Left ventricle myocardium inferior (tissue), 1 donor: ENCODE results near the gene LMO1. TPM values are rescaled to one million over a fixed set of nuclear protein-coding genes. Genes with fewer than 3 reads are reported as not detected.

Experiments
- DNase-seq: peaks from one replicate; pipeline ENCODE4 v3.0.0-alpha.2; 2020
- H3K27ac ChIP-seq: fragments of 200-600 bp; replicated peaks from 2 replicates; pipeline ENCODE4 v1.8.0; 2021
- H3K27me3 ChIP-seq: fragments of 200-600 bp; 2 replicates; pipeline ENCODE4 v1.8.0; 2021; ENCODE audit warnings: low read depth
- H3K36me3 ChIP-seq: fragments of 200-600 bp; 2 replicates; pipeline ENCODE4 v1.8.0; 2021
- H3K4me1 ChIP-seq: fragments of 200-600 bp; 2 replicates; pipeline ENCODE4 v1.8.0; 2021
- H3K4me3 ChIP-seq: fragments of 200-600 bp; 2 replicates; pipeline ENCODE4 v1.8.0; 2021; ENCODE audit warnings: mild to moderate bottlenecking, moderate library complexity
- H3K9me3 ChIP-seq: fragments of 200-600 bp; replicated peaks from 2 replicates; pipeline ENCODE4 v1.8.0; 2021
- intact Hi-C: fragments of 100-400 bp; cut with micrococcal nuclease; formaldehyde crosslinking; loops from one replicate; pipeline ENCODE4 v1.11.0; 2022
- total RNA-seq: library from RNA; stranded (reverse); fragmentation: NEBNext Ultra II Directional; extraction: Animal tissue kit (Norgen Biotek cat#: 25700); gene quantifications from one replicate; pipeline ENCODE4 v1.2.1, GENCODE V29; 2021
- TF ChIP-seq, protein P1 (sequence below): fragments of 200-600 bp; IDR thresholded peaks from 2 replicates; pipeline ENCODE4 v1.8.0; 2021; ENCODE audit warnings: antibody characterized with exemption, mild to moderate bottlenecking, borderline replicate concordance
- donor health status: DM: no; HTN: yes; CAD: no; lungs with severe emphysema.

Gene LMO1
- total RNA-seq, 1 donor from 2014 or later, result 2.3 TPM

DNA sequence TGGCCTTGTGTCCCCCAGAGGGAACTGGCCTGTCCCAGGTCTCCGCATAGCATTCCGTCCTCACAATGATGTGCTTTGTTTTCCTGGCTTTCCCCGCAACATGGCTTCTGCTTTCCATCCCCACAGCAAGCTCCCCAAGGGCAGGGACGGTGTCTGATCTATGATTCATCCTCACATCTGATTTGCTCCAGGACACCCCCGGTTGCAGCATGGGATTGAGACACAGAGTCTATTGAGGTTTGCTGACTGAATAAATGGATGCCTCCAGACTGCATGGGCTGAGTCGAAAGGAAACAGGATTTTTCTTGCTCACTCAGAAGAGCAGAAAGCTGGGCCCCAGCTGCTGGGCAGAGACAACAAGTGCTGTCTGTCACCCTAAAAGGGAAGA lies 40.2 kb downstream of the LMO1 start:
- H3K4me1 ChIP-seq, result peaks cover 4% of the 10 kb centered on the region
- no peak overlapping the region for H3K27ac ChIP-seq
- no peaks in the 10 kb centered on the region for H3K36me3 ChIP-seq
- no peak for DNase-seq
- no peak overlapping the region for H3K4me3 ChIP-seq
- no peaks in the 10 kb centered on the region for H3K27me3 ChIP-seq
- no peaks in the 10 kb centered on the region for H3K9me3 ChIP-seq
- intact Hi-C loops, result no loop called here
- TF ChIP-seq, protein P1, sequence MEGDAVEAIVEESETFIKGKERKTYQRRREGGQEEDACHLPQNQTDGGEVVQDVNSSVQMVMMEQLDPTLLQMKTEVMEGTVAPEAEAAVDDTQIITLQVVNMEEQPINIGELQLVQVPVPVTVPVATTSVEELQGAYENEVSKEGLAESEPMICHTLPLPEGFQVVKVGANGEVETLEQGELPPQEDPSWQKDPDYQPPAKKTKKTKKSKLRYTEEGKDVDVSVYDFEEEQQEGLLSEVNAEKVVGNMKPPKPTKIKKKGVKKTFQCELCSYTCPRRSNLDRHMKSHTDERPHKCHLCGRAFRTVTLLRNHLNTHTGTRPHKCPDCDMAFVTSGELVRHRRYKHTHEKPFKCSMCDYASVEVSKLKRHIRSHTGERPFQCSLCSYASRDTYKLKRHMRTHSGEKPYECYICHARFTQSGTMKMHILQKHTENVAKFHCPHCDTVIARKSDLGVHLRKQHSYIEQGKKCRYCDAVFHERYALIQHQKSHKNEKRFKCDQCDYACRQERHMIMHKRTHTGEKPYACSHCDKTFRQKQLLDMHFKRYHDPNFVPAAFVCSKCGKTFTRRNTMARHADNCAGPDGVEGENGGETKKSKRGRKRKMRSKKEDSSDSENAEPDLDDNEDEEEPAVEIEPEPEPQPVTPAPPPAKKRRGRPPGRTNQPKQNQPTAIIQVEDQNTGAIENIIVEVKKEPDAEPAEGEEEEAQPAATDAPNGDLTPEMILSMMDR, result no peak

DNA sequence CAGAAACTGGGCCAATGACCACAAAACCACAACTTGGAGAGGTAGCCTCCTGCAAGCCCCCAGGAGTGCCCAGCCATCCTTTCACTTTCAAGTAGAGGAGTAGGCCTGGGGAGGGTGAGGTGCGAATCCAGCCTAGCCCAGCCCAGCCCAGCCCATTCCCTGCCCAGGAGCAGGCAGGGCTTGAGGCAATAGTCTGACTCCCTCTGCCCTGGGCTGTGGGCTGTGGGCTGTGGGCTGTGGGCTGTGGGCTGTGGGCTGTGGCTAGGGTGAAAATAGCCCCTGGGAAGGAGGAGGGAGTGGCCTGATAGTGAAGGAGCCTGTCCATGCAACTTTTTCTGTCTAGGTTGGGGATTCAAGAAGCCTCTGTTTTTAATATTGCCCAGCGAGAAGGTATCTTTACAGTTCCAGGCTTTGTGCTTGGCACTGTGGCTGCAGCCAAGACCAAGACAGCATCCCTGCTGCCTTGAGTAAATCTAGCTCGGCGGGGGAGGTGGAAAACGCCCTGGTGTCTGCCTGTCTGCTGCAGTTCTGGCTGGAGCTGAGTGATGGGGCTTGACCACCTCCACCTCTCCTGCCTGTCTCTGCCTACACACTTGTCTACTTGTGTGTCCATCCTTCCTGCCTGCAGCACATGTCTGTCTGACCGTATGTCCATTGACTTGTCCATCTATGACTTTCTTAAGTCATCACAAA lies 40.7 kb downstream of the LMO1 start:
- H3K27ac ChIP-seq, result no peak overlapping the region
- no peak overlapping the region for H3K4me3 ChIP-seq
- no peak for DNase-seq
- peaks cover 5% of the 10 kb centered on the region for H3K27me3 ChIP-seq
- H3K36me3 ChIP-seq, result no peaks in the 10 kb centered on the region
- intact Hi-C loops, result no loop called here
- TF ChIP-seq, protein P1, result no peak
- H3K4me1 ChIP-seq, result peaks cover 4% of the 10 kb centered on the region
- no peaks in the 10 kb centered on the region for H3K9me3 ChIP-seq

DNA sequence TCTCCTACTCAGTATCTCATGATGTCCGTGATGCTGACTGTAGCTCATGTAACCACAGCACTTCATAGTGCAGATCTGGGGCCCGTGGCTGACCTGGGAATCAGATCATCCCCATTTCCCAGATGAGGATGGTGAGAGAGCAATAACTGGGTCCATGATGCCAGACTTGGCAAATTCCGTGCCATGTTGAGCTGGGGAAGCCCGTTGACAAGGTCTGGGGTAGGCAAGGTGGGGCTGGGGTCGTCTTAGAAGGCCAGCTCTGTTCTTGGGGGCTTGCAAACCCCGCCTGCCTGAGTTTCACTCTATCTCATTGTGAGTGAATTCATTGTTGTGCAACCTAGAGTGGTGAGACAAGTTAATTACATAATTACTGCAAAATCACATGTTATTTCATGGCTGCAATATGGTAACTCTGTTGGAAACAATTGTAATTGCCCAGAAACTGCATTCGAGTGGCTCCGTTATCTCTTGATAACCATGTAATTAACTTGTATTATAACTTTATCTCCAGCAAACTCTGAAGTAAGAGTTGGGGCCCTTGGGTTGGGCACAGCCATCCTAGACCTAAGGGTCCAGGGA lies 41.7 kb downstream of the LMO1 start:
- intact Hi-C loops, result no loop called here
- Histone ChIP-seq H3K4me1 (peaks cover 4% of the 10 kb centered on the region), H3K4me3 (no peak overlapping the region), H3K27me3 (peaks cover 12% of the 10 kb centered on the region), H3K27ac (no peak overlapping the region), H3K36me3 (no peaks in the 10 kb centered on the region), H3K9me3 (no peaks in the 10 kb centered on the region)
- DNase-seq, result no peak
- TF ChIP-seq, protein P1, result no peak

DNA sequence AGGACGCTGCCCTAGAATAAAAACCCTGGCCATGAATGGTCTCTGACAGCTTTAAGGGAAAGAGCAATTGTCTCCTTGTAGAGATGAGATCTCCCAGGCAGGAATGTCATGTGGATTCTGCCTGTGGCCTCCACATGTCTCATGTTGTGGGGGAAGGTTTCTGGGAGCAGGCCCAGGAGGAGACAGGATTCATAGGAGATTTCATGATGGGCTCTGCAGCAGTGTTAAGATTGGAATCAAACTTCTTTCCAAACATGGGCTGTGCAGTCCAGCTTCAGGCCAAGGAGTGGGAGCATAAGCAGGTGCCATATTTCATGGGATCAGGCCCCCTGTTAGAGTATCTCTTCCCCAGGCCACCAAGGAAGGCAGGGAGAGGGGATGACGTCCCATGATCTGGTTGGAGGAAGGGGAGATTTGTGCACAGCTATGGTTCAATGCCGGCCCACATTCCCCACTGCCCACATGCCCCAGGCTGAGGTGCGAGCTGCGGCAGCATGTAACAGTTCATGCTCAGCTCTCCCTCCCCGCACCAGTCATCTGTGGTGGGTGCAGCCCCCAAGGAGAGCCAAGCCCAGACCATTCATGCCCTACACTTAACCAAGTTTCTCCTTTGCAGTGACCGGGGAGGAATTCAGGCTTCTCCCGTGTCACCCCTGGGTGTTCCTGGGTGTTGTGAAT lies 42.5 kb downstream of the LMO1 start:
- DNase-seq, result no peak
- TF ChIP-seq, protein P1, result no peak
- Histone ChIP-seq H3K4me3 (no peak overlapping the region), H3K4me1 (peaks cover 4% of the 10 kb centered on the region), H3K27me3 (peaks cover 16% of the 10 kb centered on the region), H3K36me3 (no peaks in the 10 kb centered on the region), H3K9me3 (no peaks in the 10 kb centered on the region), H3K27ac (no peak overlapping the region)
- intact Hi-C loops, result no loop called here

DNA sequence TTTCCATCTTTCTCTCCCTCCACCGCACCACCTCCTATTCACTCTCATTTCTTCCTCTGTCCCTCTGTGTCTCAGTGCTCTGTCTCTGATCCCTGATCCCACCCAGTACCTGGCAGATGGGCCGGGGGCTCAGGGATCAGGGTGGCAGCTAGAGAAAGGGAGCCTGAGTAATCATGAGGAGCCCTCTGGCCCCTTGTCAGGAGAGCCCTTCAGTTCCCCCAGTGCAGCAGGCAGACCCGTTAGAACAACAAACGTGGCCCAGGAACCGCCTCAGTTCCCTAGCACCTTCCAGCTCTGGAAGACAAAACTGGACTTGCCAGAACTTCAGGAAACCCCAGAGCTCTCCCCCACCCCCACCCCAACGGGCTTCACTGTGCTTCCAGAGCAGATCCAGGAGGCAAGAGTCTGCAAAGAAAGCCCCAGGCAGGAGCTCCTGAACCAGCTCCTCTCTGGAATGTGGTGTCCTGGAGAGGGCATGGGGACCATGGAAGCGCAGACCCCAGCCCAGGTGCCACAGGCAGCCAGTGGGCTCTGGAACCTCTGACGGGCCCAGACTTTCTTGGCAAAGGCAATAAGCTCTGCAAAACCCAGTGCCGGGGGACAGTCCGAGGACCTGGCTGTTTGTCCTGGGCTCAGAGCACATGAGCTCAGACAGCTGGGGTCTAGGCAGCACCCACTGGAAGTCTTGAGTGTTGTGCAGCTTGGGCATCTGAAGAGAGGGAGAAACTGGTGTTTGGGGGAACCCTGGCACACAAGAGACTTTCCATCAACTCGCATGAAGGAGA lies 43.2 kb downstream of the LMO1 start:
- Histone ChIP-seq H3K9me3 (no peaks in the 10 kb centered on the region), H3K27ac (no peak overlapping the region), H3K4me1 (no peaks in the 10 kb centered on the region), H3K27me3 (peaks cover 16% of the 10 kb centered on the region), H3K4me3 (no peak overlapping the region), H3K36me3 (no peaks in the 10 kb centered on the region)
- intact Hi-C loops, result no loop called here
- TF ChIP-seq, protein P1, result no peak
- no peak for DNase-seq
